ENCODE data around the gene DPYSL4.

GRCh38 chr10:132144086-132144485 is 42.7 kb upstream of the DPYSL4 start:
- TF ChIP-seq, protein P1, sequence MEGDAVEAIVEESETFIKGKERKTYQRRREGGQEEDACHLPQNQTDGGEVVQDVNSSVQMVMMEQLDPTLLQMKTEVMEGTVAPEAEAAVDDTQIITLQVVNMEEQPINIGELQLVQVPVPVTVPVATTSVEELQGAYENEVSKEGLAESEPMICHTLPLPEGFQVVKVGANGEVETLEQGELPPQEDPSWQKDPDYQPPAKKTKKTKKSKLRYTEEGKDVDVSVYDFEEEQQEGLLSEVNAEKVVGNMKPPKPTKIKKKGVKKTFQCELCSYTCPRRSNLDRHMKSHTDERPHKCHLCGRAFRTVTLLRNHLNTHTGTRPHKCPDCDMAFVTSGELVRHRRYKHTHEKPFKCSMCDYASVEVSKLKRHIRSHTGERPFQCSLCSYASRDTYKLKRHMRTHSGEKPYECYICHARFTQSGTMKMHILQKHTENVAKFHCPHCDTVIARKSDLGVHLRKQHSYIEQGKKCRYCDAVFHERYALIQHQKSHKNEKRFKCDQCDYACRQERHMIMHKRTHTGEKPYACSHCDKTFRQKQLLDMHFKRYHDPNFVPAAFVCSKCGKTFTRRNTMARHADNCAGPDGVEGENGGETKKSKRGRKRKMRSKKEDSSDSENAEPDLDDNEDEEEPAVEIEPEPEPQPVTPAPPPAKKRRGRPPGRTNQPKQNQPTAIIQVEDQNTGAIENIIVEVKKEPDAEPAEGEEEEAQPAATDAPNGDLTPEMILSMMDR (conservative IDR thresholded peaks at IDR 0.05; ENCODE audit: low read depth in 2 of 2), result no peak
- TF ChIP-seq CREB1 (CRISPR knock-in tag; IDR thresholded peaks at IDR 0.05; ENCODE audit: low read depth) (no peak), POLR2AphosphoS5 (IDR thresholded peaks at IDR 0.05; ENCODE audit: low read depth) (no peak), ZNF331 (CRISPR knock-in tag; IDR thresholded peaks at IDR 0.05; ENCODE audit: low read depth) (no peak), EZH2 (IDR thresholded peaks at IDR 0.05; ENCODE audit: low read depth, unreplicated experiment) (no peak), JUNB (IDR thresholded peaks at IDR 0.05; ENCODE audit: unreplicated experiment) (no peak), EZH2phosphoT487 (IDR thresholded peaks at IDR 0.05; ENCODE audit: unreplicated experiment) (no peak), NANOG (IDR thresholded peaks at IDR 0.05; ENCODE audit: borderline replicate concordance) (no peak)
- TF ChIP-seq, protein P2, sequence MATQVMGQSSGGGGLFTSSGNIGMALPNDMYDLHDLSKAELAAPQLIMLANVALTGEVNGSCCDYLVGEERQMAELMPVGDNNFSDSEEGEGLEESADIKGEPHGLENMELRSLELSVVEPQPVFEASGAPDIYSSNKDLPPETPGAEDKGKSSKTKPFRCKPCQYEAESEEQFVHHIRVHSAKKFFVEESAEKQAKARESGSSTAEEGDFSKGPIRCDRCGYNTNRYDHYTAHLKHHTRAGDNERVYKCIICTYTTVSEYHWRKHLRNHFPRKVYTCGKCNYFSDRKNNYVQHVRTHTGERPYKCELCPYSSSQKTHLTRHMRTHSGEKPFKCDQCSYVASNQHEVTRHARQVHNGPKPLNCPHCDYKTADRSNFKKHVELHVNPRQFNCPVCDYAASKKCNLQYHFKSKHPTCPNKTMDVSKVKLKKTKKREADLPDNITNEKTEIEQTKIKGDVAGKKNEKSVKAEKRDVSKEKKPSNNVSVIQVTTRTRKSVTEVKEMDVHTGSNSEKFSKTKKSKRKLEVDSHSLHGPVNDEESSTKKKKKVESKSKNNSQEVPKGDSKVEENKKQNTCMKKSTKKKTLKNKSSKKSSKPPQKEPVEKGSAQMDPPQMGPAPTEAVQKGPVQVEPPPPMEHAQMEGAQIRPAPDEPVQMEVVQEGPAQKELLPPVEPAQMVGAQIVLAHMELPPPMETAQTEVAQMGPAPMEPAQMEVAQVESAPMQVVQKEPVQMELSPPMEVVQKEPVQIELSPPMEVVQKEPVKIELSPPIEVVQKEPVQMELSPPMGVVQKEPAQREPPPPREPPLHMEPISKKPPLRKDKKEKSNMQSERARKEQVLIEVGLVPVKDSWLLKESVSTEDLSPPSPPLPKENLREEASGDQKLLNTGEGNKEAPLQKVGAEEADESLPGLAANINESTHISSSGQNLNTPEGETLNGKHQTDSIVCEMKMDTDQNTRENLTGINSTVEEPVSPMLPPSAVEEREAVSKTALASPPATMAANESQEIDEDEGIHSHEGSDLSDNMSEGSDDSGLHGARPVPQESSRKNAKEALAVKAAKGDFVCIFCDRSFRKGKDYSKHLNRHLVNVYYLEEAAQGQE (IDR thresholded peaks at IDR 0.05; ENCODE audit: unreplicated experiment), result no peak

Data from GM23338 (cell line).